Kasumi-1 (cell line): Measurements from ENCODE around the gene NXPH4.

Experiments
- DNase-seq, 2 experiments: peaks; one replicate each; lab custom pipeline; 2025; lab: John Stamatoyannopoulos, UW

NXPH4 gene

DNA sequence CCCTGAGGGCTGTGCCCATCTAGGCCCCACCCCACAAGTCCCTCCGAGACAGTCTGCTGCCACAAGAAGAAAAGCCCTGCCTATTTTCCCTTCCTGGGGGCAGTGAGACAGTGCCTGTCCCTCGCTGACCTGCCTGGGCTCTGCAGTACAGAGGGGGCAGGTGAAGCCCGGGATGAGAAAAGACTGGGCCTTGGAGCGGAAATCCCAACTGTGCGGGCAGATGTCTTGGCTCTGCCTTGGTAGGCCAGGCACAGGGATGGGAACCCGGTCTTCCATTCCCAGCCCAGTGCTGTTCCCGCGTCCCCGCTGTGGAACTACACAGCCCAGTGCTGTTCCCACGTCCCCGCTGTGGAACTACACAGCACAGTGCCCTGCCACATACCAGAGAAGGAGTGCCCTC, 12.8 kb upstream of the NXPH4 start:
- no peak for DNase-seq

DNA sequence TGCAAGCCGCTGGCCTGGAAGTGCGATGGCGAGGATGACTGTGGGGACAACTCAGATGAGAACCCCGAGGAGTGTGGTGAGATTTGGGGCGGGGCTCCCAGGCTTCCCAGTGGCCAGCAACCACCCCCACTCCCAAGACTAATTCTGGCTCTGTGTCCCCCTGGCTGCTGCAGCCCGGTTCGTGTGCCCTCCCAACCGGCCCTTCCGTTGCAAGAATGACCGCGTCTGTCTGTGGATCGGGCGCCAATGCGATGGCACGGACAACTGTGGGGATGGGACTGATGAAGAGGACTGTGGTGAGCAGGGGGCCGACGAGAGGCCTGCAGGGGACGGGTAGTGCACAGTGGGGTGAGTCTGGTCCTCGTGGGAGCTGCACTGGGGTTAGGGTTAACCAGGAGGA, 12.1 kb upstream of the NXPH4 start:
- DNase-seq, result no peak

DNA sequence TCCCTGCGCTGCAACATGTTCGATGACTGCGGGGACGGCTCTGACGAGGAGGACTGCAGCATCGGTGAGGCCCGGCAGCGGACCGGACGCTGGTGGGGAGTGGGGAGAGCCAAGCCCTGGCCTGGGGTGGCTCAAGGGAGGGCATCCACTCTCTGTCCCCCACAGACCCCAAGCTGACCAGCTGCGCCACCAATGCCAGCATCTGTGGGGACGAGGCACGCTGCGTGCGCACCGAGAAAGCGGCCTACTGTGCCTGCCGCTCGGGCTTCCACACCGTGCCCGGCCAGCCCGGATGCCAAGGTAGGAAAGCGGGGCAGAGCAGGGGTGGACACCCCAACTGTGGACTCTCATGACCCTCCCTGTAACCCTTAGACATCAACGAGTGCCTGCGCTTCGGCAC, 11.4 kb upstream of the NXPH4 start:
- DNase-seq, result no peak

DNA sequence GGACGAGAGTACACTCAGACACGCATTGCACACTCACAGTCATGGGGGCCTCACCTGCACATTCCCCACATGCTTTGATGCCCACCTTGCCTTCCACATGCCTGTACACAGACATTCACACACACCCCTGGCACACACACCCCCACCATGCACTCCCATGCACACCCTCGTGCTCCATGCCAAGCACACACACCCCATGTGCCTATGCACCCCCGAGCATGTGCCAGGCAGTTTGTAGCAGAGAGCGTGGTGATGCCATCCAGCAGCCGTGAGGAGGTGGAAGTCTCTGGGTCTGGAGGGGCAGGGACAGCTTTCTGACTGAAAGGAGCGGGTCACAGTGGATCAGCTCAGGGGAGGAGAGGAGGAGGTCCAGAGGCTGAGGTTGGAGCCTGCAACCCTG, 10.7 kb upstream of the NXPH4 start:
- no peak for DNase-seq

DNA sequence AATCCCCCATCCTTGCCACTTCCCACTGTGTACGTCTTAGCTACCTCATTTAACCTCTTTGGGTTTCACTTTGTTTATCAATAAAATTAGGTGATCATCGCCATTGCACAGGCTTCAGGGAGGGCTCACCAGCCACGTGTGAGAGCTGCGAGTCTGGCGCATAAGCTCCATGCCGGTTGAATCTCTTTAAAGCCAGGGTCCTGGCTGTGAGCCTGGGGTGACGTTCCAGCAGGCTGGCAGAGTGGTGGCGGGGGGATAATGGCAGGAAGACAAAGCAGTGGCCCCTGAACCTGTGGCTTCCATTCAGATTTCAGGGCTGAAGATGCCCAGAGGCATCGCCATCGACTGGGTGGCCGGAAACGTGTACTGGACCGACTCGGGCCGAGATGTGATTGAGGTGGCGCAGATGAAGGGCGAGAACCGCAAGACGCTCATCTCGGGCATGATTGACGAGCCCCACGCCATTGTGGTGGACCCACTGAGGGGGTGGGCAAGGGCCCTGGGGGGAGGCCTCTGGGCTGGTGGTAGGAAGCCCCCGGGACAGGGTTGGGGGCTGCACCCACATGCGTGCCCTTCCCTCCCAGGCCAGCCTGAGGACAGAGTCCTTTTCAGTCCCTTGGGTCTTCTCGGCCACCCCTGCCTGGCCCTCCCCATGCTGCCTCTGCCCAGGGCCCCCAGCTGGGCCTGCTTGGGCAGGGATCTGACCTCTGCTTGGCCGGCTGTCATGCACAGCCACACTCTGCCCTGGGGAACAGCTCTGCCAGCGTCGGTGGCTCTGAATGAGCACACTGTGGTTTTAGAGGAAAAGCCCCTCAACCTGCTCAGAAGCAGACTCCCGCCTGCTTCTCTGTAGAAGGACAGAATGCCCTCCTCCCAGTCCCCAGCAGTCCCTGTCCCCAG, 8.6 kb upstream of the NXPH4 start:
- no peak for DNase-seq

DNA sequence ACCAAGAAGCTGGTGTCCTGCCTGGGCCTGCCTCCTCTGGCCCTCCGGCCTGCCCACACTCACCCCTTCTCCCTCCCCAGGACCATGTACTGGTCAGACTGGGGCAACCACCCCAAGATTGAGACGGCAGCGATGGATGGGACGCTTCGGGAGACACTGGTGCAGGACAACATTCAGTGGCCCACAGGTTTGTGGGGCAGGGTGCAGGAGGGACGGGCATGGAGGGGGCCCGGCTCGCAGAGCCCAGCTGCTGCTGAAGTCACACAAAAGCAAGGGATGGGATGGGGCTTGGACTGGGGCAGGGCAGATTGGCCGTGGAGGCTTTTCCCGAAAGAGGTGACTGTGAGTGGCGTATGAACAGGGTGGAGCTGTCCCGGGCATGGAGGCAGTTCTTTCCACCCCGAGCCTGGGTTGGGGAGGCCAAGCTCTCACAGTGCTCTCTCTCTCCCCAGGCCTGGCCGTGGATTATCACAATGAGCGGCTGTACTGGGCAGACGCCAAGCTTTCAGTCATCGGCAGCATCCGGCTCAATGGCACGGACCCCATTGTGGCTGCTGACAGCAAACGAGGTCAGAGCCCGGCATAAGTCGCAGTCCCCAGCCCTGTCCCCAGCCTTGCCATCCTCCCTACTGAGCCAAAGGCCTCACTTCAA, 7.8 kb upstream of the NXPH4 start:
- DNase-seq, result no peak

DNA sequence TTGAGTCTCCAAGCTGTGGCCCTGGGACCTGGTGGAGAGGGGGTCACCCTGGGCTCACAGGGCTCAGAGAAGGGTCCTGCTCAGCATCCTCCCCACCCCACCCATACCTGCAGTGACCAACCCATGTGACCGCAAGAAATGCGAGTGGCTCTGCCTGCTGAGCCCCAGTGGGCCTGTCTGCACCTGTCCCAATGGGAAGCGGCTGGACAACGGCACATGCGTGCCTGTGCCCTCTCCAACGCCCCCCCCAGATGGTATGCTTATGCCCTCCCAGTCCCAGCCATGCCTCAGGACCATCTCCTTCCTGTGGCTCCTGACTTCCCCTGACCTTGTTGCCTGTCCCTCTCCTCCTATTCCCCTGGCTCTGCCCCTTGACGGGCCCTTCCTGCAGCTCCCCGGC, 6.7 kb upstream of the NXPH4 start:
- no peak for DNase-seq

DNA sequence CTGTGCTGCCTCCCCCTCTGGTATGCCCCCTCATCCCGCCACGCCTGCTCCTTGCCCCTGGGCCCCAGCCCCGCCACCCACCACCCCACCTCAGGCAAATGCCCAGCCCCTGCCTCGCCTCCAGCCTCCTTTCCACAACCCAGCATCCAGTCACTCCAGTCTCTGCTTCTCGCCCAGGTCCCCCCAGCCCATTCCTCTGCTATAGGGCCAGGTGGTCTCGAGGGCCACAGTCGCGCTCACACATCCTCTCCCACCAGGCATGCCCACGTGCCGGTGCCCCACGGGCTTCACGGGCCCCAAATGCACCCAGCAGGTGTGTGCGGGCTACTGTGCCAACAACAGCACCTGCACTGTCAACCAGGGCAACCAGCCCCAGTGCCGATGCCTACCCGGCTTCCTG, 6.1 kb upstream of the NXPH4 start:
- no peak for DNase-seq

DNA sequence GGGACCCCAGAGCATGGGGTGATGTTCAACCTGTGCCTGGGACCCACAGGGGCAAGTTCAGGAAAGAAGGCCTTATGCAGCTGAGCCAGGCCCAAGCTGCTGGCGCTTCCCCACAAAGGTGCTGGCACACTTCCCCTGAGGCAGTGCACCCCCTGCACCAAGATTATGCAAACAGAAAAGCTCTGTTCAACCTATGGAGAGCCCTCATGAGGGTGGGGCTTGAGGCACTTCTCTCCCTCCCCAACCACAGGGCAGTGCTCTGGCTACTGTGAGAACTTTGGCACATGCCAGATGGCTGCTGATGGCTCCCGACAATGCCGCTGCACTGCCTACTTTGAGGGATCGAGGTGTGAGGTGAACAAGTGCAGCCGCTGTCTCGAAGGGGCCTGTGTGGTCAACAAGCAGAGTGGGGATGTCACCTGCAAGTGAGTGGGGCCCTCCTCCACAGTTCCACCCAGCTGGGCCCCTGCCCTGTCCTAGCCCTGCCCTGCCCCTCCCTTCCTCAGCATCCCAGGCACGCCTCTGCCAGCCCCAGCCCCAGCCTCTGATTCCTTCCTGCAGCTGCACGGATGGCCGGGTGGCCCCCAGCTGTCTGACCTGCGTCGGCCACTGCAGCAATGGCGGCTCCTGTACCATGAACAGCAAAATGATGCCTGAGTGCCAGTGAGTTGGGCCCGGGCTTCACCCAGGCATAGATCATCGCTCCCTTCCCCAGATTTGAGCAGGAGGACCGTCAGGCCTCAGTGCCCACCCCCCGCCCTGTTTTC, 5.5 kb upstream of the NXPH4 start:
- DNase-seq, result no peak

DNA sequence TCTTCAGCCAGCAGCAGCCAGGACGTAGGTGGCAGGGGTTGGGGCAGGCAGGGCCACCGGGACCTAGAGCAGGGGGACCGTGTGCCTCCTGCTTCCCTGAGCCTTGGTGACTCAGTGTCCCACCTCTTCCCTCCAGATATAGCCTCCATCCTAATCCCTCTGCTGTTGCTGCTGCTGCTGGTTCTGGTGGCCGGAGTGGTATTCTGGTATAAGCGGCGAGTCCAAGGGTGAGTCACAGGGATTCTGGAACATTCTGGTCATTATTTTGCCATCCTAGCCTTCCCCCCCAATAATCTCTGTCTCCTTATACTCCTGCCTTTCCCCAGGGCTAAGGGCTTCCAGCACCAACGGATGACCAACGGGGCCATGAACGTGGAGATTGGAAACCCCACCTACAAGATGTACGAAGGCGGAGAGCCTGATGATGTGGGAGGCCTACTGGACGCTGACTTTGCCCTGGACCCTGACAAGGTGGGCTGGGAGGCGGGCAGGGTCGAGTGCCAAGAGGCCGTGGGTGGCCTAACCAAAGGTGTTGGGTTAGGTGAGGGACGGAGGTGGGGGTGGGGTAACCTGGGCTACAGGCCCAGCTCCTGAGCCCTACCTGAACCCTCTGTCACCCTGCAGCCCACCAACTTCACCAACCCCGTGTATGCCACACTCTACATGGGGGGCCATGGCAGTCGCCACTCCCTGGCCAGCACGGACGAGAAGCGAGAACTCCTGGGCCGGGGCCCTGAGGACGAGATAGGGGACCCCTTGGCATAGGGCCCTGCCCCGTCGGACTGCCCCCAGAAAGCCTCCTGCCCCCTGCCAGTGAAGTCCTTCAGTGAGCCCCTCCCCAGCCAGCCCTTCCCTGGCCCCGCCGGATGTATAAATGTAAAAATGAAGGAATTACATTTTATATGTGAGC, 4.5 kb upstream of the NXPH4 start:
- DNase-seq, result no peak

DNA sequence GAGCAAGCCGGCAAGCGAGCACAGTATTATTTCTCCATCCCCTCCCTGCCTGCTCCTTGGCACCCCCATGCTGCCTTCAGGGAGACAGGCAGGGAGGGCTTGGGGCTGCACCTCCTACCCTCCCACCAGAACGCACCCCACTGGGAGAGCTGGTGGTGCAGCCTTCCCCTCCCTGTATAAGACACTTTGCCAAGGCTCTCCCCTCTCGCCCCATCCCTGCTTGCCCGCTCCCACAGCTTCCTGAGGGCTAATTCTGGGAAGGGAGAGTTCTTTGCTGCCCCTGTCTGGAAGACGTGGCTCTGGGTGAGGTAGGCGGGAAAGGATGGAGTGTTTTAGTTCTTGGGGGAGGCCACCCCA, 3.9 kb upstream of the NXPH4 start:
- no peak for DNase-seq

DNA sequence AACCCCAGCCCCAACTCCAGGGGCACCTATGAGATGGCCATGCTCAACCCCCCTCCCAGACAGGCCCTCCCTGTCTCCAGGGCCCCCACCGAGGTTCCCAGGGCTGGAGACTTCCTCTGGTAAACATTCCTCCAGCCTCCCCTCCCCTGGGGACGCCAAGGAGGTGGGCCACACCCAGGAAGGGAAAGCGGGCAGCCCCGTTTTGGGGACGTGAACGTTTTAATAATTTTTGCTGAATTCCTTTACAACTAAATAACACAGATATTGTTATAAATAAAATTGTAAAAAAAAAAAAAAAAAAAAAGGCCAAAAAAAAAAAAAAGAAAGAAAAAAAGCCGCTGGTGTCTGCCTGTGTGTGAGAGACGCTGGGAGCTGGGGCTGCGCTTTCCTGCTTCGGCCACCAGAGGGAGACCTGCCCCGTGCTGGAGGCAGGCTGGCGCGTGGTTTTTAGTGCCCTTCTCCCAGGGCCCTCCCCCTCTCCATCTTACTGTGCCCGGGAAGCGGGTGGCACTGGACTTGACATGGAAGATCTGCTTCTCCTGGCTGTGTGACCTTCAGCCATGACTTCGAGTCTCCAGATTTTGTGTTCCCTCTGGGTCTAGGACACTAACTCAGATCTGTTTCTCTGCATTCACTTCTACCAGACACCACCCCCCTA, 3.4 kb upstream of the NXPH4 start:
- peak; percentile 71 to 79 for DNase-seq

DNA sequence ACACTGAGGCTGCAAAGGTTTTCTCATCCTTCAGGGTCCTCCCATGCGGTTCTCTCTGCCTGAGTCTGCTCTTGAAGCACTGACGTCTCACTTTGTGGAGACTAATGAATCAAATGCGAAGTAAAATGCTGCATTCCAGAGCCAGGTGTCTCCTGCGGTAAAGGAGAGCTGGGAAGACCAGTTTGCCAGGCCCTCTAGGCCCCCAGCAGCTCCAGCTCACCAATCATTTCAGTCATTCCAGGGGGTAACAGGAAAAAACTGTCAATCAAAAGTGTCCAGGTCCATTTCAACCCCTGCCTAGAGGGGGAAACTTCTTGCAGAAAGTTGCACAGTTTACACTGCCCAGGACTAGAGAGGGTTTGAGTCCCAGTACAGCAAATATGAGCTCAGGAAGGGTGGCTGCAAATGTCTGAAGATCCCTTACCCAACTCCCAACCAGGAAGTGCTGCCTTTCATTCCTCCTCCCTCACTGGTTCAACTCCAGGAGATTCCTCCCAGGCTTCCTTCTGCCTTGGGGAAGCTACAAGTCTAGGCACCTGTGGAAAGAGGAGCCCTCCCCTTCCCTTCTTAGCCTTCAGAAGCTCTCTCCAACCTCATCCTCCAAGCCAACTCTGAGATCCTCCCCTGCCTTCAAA, 2.7 kb upstream of the NXPH4 start:
- no peak for DNase-seq

DNA sequence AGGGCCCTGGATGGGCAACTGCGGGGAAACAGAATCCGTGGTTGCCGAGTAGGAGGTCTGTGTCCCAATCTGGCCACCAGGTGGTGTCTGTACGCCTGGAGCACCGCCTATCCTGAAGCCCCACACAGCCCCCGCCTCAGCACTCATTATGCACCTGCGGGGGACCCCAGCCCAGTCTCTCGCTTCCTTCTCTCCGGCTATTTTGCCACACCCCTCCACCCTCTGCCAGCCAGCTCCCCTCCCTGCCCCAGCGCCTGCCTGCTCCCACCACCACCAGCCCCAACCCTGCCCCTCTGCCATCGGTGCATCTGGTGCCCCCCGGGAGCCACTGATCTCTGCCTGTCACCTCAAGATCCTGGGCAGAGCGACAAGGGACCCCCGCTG, 2.2 kb upstream of the NXPH4 start:
- peak; percentile 70 to 85 for DNase-seq

DNA sequence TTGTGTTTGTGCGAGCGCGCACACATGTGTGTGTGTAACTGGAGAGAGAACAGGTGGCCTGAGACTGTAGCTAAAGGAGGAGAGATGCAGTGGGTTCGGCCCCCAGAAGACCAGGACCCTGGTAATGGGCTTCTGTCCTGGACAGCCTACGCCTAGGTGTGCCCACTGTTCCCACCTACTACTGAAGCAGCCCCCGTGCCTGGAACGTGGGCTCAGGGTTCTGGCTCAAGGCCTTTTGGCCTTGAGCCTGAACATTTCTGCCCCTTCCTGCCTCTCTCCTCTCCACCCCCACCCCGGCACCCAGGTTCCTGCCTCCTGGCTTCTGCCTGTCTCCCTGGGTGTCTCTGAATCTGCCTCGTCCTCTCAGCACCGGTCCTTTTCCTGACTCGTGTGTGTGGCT, 1.5 kb upstream of the NXPH4 start:
- DNase-seq, result no peak

DNA sequence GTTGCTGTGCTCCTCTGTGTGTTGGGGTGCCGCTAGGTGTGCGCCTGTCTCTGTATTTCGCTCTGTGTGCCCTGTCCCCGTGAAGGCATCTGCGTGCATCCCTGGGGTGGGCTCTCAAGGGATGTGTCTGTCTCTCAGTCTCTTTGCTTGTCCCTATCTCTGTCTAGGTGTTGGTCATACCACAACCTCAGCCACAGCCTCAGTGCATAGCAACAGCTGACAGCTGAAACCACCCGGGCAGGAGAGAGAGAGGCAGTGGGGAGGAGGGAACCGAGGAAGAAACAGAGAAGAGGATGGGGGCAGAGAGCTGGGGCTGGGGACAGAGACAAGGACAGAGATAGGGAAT, 953 bp upstream of the NXPH4 start:
- DNase-seq, result no peak

DNA sequence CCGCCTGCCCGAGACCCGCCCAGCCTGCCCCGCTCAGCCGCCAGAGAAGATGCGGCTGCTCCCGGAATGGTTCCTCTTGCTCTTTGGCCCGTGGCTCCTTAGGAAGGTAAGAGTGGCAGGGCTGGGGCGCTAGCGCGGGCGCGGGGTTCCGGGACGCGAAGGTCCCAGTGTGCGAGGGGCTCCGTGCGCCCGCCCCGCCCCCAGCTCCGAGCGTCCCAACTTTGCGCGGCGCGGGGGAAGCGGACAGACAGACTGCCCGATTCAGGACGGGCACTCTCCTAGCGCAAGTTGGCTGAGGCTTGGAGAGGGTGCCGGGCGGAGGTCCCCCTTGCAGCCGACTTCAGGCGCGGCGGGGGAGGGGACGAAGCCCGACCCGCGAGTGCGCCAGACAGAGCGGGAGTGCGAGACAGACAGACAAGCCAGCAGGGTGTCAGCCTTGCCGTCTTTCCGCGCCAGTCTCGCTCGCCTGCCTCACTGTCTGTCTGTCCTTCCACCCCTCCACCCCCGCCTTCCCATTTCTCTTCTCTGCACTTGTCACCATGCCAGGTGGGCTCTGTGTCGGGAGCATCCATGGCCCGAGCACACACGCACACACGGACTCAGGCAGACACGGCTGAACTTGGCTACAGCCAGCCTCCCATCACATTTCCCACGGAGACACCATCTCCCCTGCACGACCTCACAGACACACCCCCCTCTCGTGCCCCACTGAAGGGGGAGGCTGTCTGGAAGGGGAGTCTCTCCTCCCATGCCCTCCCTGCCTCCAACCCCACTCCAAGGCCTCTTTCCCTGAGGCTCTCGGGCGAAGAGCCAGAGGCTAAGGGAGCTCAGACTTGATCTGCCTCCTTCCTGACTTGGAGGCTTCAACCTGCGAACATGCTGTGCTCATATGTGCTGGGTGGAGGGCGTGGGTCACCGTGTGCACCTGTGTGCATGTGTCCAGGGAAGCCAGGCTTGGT, 606 bp downstream of the NXPH4 start:
- DNase-seq, result no peak

DNA sequence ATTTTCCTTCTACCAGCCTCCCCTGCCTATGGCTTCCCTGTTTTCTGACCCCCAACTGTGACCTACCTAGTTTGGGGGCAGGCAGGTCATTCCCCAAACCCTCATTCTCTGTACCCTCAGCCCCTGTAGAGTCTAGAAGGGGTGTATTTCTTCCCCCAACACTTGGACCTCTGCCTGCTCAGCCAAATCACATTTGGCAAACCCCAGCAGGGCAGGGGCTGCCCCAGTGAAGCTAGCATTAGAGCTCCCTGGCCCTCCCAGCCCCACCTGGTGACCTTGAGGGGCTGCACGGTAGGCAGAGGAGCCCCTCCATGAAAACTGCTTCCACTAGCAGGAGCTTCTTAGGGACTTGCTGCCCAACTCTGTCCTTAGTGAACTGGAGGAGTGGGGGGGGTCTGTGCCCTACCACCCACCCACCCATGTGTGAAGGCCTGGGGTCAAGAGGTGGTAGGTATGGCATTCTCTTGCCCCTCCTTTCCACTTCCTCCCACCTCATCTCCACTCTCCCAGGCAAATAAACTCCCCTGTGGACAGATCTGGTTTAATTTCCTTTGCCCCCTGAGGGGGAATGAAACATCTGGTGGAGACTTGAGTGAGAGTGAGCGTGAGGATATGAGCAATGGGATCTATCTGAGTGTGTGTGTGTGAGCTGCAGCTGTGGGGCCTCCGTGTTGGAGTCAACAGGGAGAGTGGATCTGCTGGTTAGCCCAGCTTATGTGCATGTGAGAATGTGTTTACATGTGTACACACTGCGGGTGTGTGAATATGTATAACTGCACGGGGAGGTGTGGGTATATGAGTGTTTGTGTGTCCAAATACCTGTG, 1.6 kb downstream of the NXPH4 start:
- no peak for DNase-seq
